D341Med (cell line): Measurements from ENCODE around the gene TNFRSF14.

Experiments
- DNase-seq: peaks from one replicate; pipeline ENCODE4 v3.0.0; 2012; ENCODE audit warnings: low spot score

Gene TNFRSF14

GRCh38 chr1:2554621-2555387 lies 1.4 kb upstream of the TNFRSF14 start:
- DNase-seq, result peak; percentile 77

- DNase-seq, result no peak
Observed at GRCh38 chr1:2555634-2556276, 416 bp upstream of the TNFRSF14 start.

- DNase-seq, result no peak
Observed at GRCh38 chr1:2556678-2557481, 709 bp downstream of the TNFRSF14 start.

- no peak for DNase-seq
Observed at GRCh38 chr1:2557482-2558400, 1.6 kb downstream of the TNFRSF14 start.

GRCh38 chr1:2558420-2558819 lies 2.2 kb downstream of the TNFRSF14 start:
- DNase-seq, result no peak

- no peak for DNase-seq
Observed at GRCh38 chr1:2558861-2559260, 2.7 kb downstream of the TNFRSF14 start.

- DNase-seq, result peak; percentile 26
Observed at GRCh38 chr1:2559509-2560298, 3.5 kb downstream of the TNFRSF14 start.

- DNase-seq, result peak; percentile 25
Observed at GRCh38 chr1:2560299-2561073, 4.3 kb downstream of the TNFRSF14 start.

GRCh38 chr1:2561446-2561845 lies 5.3 kb downstream of the TNFRSF14 start:
- no peak for DNase-seq

- DNase-seq, result peak; percentile 29
Observed at GRCh38 chr1:2561898-2562895, 6.0 kb downstream of the TNFRSF14 start.

GRCh38 chr1:2563205-2563604 lies 7.0 kb downstream of the TNFRSF14 start:
- peak; percentile 26 for DNase-seq

- DNase-seq, result no peak
Observed at GRCh38 chr1:2564006-2564814, 8.0 kb downstream of the TNFRSF14 start.

- DNase-seq, result peak; percentile 22
Observed at GRCh38 chr1:2564815-2565374, 8.7 kb downstream of the TNFRSF14 start.

- DNase-seq, result no peak
Observed at GRCh38 chr1:2566101-2567045, 10.2 kb downstream of the TNFRSF14 start.

- no peak for DNase-seq
Observed at GRCh38 chr1:2567083-2567679, 11.0 kb downstream of the TNFRSF14 start.
